Fibroblast of villous mesenchyme (primary cell): Measurements from ENCODE around the gene TDP1. TPM values are rescaled to one million over a fixed set of nuclear protein-coding genes. Genes with fewer than 3 reads are reported as not detected.

Experiments
- DNase-seq: peaks from one replicate; pipeline ENCODE4 v3.0.0-alpha.2; 2010; ENCODE audit warnings: low read depth
- H3K4me3 ChIP-seq: 2 replicates; pipeline ENCODE4 v1.5.1; 2011; ENCODE audit warnings: low read depth, mild to moderate bottlenecking, low read length
- total RNA-seq: library from RNA; depleted of rRNA; stranded (reverse); fragments of >200 nt; gene quantifications from 2 replicates; pipeline ENCODE4 v1.2.3, GENCODE V29; 2012
- TF ChIP-seq, protein P1 (sequence below): IDR thresholded peaks from 2 replicates; pipeline ENCODE4 v1.5.1; 2012; ENCODE audit warnings: low read depth, mild to moderate bottlenecking, low read length; ENCODE audit not compliant: insufficient read depth

Gene TDP1
- total RNA-seq, 1 donor: 24.2 TPM

GRCh38 chr14:89986462-89987160 is 30.9 kb downstream of the TDP1 start:
- no peak overlapping the region for H3K4me3 ChIP-seq
- TF ChIP-seq, protein P1, sequence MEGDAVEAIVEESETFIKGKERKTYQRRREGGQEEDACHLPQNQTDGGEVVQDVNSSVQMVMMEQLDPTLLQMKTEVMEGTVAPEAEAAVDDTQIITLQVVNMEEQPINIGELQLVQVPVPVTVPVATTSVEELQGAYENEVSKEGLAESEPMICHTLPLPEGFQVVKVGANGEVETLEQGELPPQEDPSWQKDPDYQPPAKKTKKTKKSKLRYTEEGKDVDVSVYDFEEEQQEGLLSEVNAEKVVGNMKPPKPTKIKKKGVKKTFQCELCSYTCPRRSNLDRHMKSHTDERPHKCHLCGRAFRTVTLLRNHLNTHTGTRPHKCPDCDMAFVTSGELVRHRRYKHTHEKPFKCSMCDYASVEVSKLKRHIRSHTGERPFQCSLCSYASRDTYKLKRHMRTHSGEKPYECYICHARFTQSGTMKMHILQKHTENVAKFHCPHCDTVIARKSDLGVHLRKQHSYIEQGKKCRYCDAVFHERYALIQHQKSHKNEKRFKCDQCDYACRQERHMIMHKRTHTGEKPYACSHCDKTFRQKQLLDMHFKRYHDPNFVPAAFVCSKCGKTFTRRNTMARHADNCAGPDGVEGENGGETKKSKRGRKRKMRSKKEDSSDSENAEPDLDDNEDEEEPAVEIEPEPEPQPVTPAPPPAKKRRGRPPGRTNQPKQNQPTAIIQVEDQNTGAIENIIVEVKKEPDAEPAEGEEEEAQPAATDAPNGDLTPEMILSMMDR: no peak
- DNase-seq: no peak

DNA sequence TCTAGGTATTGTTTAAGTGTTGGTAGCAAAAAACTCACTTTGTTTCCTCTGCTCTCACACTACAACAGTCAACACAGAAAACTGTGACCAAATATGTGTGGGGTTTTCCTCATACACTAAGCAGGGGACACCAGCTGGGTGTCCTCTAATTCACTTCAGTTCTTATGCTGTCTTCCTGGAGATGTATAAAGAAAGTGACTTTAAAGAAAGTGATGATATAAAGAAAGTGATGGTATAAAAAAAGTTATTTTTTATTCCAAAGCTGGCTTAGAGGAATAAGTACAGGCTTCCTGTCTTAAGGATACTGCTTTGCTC is 31.4 kb downstream of the TDP1 start:
- DNase-seq: no peak
- TF ChIP-seq, protein P1: no peak

GRCh38 chr14:89988787-89989186 is 33.1 kb downstream of the TDP1 start:
- DNase-seq: no peak
- TF ChIP-seq, protein P1: no peak
- no peak overlapping the region for H3K4me3 ChIP-seq

More for the DNA sequence above, 31.4 kb downstream of the TDP1 start:
- no peak overlapping the region for H3K4me3 ChIP-seq

DNA sequence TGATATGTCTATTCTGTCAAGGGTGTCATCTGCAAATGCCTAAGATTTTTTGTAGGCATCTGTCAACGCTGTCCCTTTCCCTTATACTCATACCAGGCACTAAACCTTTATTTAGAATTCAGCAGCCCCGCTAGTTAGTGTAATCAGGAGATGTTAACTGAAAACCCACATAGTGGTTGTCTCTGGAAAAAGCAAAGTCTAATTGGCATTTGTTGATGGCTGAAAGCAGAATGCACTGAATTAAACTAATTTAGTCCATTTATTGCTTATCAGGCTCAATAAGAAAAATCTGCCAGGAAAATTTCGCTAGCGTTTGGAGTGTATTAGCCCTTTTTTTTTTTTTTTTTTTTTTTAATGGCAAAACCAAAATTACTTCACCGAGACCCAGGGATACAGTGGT is 34.5 kb downstream of the TDP1 start:
- H3K4me3 ChIP-seq: no peak overlapping the region
- TF ChIP-seq, protein P1: no peak
- no peak for DNase-seq

- TF ChIP-seq, protein P1: no peak
- no peak for DNase-seq
These were observed 35.0 kb downstream of the TDP1 start for GRCh38 chr14:89990623-89991275.

GRCh38 chr14:89992273-89992672 is 36.5 kb downstream of the TDP1 start:
- H3K4me3 ChIP-seq: no peak overlapping the region
- no peak for DNase-seq
- TF ChIP-seq, protein P1: no peak

More at GRCh38 chr14:89990623-89991275, 35.0 kb downstream of the TDP1 start:
- no peak overlapping the region for H3K4me3 ChIP-seq

GRCh38 chr14:89996963-89997362 is 41.2 kb downstream of the TDP1 start:
- H3K4me3 ChIP-seq: no peak overlapping the region
- TF ChIP-seq, protein P1: no peak
- no peak for DNase-seq
